CD14-positive monocyte (primary cell): ENCODE results near the gene ADK. TPM values are rescaled to one million over a fixed set of nuclear protein-coding genes. Genes with fewer than 3 reads are reported as not detected.

Experiments used
- DNase-seq, 3 donors: peaks; one replicate each; pipeline ENCODE4 v3.0.0-alpha.2; 2011 to 2022
- H2AFZ ChIP-seq: 2 replicates; pipeline ENCODE4 v1.6.0; 2012; ENCODE audit warnings: mild to moderate bottlenecking, low read depth, low read length, inconsistent platforms; ENCODE audit not compliant: insufficient read depth, poor library complexity, severe bottlenecking
- H3K27ac ChIP-seq, 2 donors: 1 replicate in 1 of 2; 2 replicates in 1 of 2; pipeline ENCODE4 v1.5.1; 2012 to 2013; ENCODE audit warnings: low read length in 2 of 2, control low read depth in 1 of 2, inconsistent platforms in 1 of 2, low read depth in 1 of 2, mild to moderate bottlenecking in 1 of 2
- H3K27me3 ChIP-seq, 2 donors: one replicate each; pipeline versions ENCODE4 v1.6.0 to v1.6.1; 2011 to 2013; ENCODE audit warnings: low read length in 2 of 2; ENCODE audit not compliant: control insufficient read depth in 2 of 2, insufficient read depth in 2 of 2
- H3K36me3 ChIP-seq, 2 donors: replicated peaks in 1 of 2; 1 replicate in 1 of 2; 2 replicates in 1 of 2; pipeline versions ENCODE4 v1.5.1 to v1.6.1; 2012 to 2013; ENCODE audit warnings: low read length in 2 of 2, control low read depth in 1 of 2, inconsistent platforms in 1 of 2, mild to moderate bottlenecking in 1 of 2; ENCODE audit not compliant: insufficient read depth in 2 of 2, control insufficient read depth in 1 of 2
- H3K4me1 ChIP-seq, 2 donors: 1 replicate in 1 of 2; 2 replicates in 1 of 2; pipeline versions ENCODE4 v1.5.1 to v1.6.1; 2012 to 2013; ENCODE audit warnings: low read length in 2 of 2, control low read depth in 1 of 2, inconsistent platforms in 1 of 2, mild to moderate bottlenecking in 1 of 2, moderate library complexity in 1 of 2; ENCODE audit not compliant: insufficient read depth in 2 of 2, control insufficient read depth in 1 of 2
- H3K4me2 ChIP-seq: replicated peaks from 2 replicates; pipeline ENCODE3; 2012; ENCODE audit warnings: low read length, moderate library complexity, mild to moderate bottlenecking; ENCODE audit not compliant: poor library complexity, severe bottlenecking; ENCODE audit errors: extremely low read depth
- H3K4me3 ChIP-seq, 3 experiments: fragments of 200-600 bp in 1 of 3; sonication (generic) in 1 of 3; replicated peaks in 1 of 3; 1 replicate in 2 of 3; 2 replicates in 1 of 3; pipeline ENCODE4 v1.5.1; 2011 to 2013; ENCODE audit warnings: low read length in 3 of 3, mild to moderate bottlenecking in 3 of 3, control low read depth in 2 of 3, low read depth in 2 of 3, inconsistent platforms in 1 of 3, moderate library complexity in 1 of 3
- H3K79me2 ChIP-seq: 2 replicates; pipeline ENCODE4 v1.6.0; 2012; ENCODE audit warnings: mild to moderate bottlenecking, control low read depth, inconsistent platforms, low read length, moderate library complexity; ENCODE audit not compliant: insufficient read depth
- H3K9ac ChIP-seq: 2 replicates; pipeline ENCODE4 v1.6.0; 2017; ENCODE audit warnings: low read length, mild to moderate bottlenecking; ENCODE audit not compliant: insufficient read depth, poor library complexity, severe bottlenecking
- H3K9me3 ChIP-seq, 2 donors: replicated peaks in 1 of 2; 1 replicate in 1 of 2; 2 replicates in 1 of 2; pipeline versions ENCODE4 v1.5.1 to v1.6.1; 2012 to 2013; ENCODE audit warnings: low read length in 2 of 2, control low read depth in 1 of 2; ENCODE audit not compliant: control insufficient read depth in 1 of 2, insufficient read depth in 1 of 2
- H4K20me1 ChIP-seq: 2 replicates; pipeline ENCODE4 v1.6.0; 2012; ENCODE audit warnings: mild to moderate bottlenecking, low read length, control low read depth, moderate library complexity; ENCODE audit not compliant: insufficient read depth
- H3K27ac Mint-ChIP-seq, 7 donors: one replicate each; pipeline ENCODE4 v1.8.0; 2020; ENCODE audit warnings: mild to moderate bottlenecking in 7 of 7, mixed read lengths in 7 of 7, moderate library complexity in 6 of 7, inconsistent platforms in 2 of 7
- H3K27me3 Mint-ChIP-seq, 3 donors: one replicate each; pipeline ENCODE4 v1.8.0; 2021 to 2022; ENCODE audit warnings: low read depth in 3 of 3, mild to moderate bottlenecking in 3 of 3, mixed read lengths in 3 of 3, moderate library complexity in 3 of 3, inconsistent platforms in 1 of 3
- H3K36me3 Mint-ChIP-seq, 2 donors: one replicate each; pipeline ENCODE4 v1.8.0; 2020; ENCODE audit warnings: mixed read lengths in 2 of 2, inconsistent platforms in 1 of 2, mild to moderate bottlenecking in 1 of 2
- H3K4me1 Mint-ChIP-seq: one replicate; pipeline ENCODE4 v1.8.0; 2020; ENCODE audit warnings: mild to moderate bottlenecking, mixed read lengths
- H3K4me3 Mint-ChIP-seq, 2 donors: one replicate each; pipeline ENCODE4 v1.8.0; 2020; ENCODE audit warnings: mild to moderate bottlenecking in 2 of 2, mixed read lengths in 2 of 2, moderate library complexity in 1 of 2
- H3K9me3 Mint-ChIP-seq, 7 donors: one replicate each; pipeline ENCODE4 v1.8.0; 2020 to 2022; ENCODE audit warnings: mixed read lengths in 7 of 7, mild to moderate bottlenecking in 6 of 7, moderate library complexity in 6 of 7, inconsistent platforms in 2 of 7
- WGBS: methylation state at CpG from one replicate; pipeline ENCODE4 v1.1.5; 2013; ENCODE audit warnings: missing lambda C conversion rate; ENCODE audit not compliant: insufficient coverage; 5-methylcytosine and 5-hydroxymethylcytosine counted together
- intact Hi-C, 2 donors: fragments of 100-400 bp; cut with micrococcal nuclease; formaldehyde crosslinking; loops; one replicate each; pipeline versions ENCODE4 v1.15.0 to v1.15.1; 2023
- polyA plus RNA-seq, 3 donors: library from polyadenylated mRNA; depleted of rRNA in 1 of 3; unstranded in 2 of 3; stranded (reverse) in 1 of 3; fragments of 300-500 nt in 2 of 3; fragments of >200 nt in 1 of 3; fragmentation: Illumina TruSeq in 2 of 3; gene quantifications; 1 replicate in 2 of 3; 2 replicates in 1 of 3; pipeline ENCODE4 v1.2.3, GENCODE V29; 2012 to 2021
- TF ChIP-seq, protein P1 (sequence below): fragments of 200-600 bp; IDR thresholded peaks from one replicate; pipeline ENCODE4 v1.8.0; 2022; ENCODE audit warnings: antibody characterized with exemption, mild to moderate bottlenecking

The ADK gene
- polyA plus RNA-seq, 3 donors: 6.4 to 38.2 (median 35.7) TPM

DNA sequence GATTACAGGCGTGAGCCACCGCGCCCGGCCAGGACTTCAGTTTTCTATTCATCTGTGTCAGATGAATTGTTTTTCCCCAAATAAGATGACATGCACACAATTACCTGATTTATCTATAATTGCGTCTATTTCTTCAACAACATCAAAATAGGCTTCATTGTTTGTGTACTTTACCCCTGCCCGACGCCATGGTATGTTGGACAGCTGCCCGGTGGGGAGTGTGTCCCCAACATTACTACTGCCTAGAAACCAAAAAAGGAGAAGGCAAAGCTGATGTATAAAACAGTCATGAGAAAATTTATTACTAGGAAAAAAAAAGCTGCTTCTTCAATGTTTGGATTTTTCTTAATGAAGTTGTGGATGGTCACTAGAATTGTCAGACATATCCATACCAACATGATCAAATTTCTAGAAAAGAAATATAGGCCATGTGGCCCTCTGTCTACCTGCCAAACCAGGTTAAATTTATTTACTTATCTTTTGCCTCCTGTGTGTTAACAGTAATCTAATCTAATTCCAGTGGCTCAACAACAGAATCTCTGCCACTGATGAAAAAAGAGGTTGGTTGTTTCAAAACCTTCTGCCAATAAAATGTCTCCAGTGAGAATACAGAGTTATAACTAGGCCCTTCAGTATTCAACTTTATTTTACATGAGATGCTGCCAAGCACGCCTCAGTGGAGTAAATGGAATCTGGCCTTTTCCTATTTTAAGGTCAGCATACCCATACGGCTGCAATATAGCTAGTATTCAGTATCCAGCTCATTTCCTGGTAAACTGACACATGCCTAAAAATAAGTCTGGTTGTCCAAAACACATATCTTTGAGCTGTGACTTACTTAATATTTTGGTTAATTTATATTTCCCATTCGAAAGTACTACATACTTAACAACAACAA lies 16.8 kb upstream of the ADK start:
- Mint-ChIP-seq H3K36me3 (peaks cover 66 to 82% of the 10 kb centered on the region in 2 donors), H3K9me3 (no peaks in the 10 kb centered on the region), H3K4me3 (no peak overlapping the region), H3K27me3 (no peaks in the 10 kb centered on the region), H3K4me1 (peaks cover 3% of the 10 kb centered on the region), H3K27ac (no peak overlapping the region)
- intact Hi-C loops: no loop called here
- H2AFZ ChIP-seq: no peak overlapping the region
- H3K4me2 ChIP-seq: no peak overlapping the region
- DNase-seq: no peak
- H3K9me3 ChIP-seq: no peaks in the 10 kb centered on the region
- peaks cover 82 to 94% of the 10 kb centered on the region in 2 donors for H3K36me3 ChIP-seq
- 93% methylated on average over 3 of the region's 11 CpGs for WGBS
- peaks cover 0 to 4% of the 10 kb centered on the region in 2 donors for H3K4me1 ChIP-seq
- H3K9ac ChIP-seq: no peak overlapping the region
- TF ChIP-seq, protein P1, sequence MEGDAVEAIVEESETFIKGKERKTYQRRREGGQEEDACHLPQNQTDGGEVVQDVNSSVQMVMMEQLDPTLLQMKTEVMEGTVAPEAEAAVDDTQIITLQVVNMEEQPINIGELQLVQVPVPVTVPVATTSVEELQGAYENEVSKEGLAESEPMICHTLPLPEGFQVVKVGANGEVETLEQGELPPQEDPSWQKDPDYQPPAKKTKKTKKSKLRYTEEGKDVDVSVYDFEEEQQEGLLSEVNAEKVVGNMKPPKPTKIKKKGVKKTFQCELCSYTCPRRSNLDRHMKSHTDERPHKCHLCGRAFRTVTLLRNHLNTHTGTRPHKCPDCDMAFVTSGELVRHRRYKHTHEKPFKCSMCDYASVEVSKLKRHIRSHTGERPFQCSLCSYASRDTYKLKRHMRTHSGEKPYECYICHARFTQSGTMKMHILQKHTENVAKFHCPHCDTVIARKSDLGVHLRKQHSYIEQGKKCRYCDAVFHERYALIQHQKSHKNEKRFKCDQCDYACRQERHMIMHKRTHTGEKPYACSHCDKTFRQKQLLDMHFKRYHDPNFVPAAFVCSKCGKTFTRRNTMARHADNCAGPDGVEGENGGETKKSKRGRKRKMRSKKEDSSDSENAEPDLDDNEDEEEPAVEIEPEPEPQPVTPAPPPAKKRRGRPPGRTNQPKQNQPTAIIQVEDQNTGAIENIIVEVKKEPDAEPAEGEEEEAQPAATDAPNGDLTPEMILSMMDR: no peak
- H3K79me2 ChIP-seq: peaks cover 19% of the 10 kb centered on the region
- H3K27me3 ChIP-seq: no peaks in the 10 kb centered on the region
- no peak overlapping the region for H3K27ac ChIP-seq
- no peak overlapping the region for H3K4me3 ChIP-seq
- H4K20me1 ChIP-seq: peaks cover 16% of the 10 kb centered on the region

DNA sequence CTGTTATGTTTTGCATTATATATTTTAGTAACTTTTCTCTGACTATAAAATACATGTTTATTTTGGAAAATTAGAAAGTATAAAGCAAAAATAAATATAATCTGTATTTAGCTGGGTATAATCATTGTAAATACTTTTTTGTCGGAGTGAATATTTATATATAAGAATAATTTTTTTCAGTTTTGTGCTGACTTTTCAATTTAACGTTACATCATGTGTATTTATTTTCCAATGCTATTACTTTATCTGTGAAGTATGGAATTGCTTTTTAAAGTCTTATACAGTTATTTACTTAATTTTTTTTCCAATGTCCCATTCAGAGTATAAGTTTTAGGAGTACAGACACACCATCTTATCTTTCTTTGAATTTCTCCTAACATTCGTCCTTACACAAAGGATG lies 15.6 kb upstream of the ADK start:
- peaks cover 3% of the 10 kb centered on the region for H3K4me1 Mint-ChIP-seq
- no peak overlapping the region for H3K4me3 ChIP-seq
- no peaks in the 10 kb centered on the region for H3K9me3 ChIP-seq
- H3K9ac ChIP-seq: no peak overlapping the region
- H2AFZ ChIP-seq: no peak overlapping the region
- TF ChIP-seq, protein P1: no peak
- peaks cover 69 to 86% of the 10 kb centered on the region in 2 donors for H3K36me3 ChIP-seq
- H3K36me3 Mint-ChIP-seq: peaks cover 58 to 80% of the 10 kb centered on the region in 2 donors
- no peaks in the 10 kb centered on the region for H3K9me3 Mint-ChIP-seq
- no CpG with 5 or more reads among the region's 3 CpGs for WGBS
- H4K20me1 ChIP-seq: peaks cover 27% of the 10 kb centered on the region
- DNase-seq: no peak
- peaks cover 0 to 4% of the 10 kb centered on the region in 2 donors for H3K4me1 ChIP-seq
- intact Hi-C loops: no loop called here
- H3K27me3 Mint-ChIP-seq: no peaks in the 10 kb centered on the region
- no peak overlapping the region for H3K4me2 ChIP-seq
- peaks cover 31% of the 10 kb centered on the region for H3K79me2 ChIP-seq
- H3K27me3 ChIP-seq: no peaks in the 10 kb centered on the region
- no peak overlapping the region for H3K27ac Mint-ChIP-seq
- H3K27ac ChIP-seq: no peak overlapping the region
- no peak overlapping the region for H3K4me3 Mint-ChIP-seq
